Upper lobe of left lung (tissue), 6 donors: ENCODE results near the gene PRKN. TPM values are rescaled to one million over a fixed set of nuclear protein-coding genes. Genes with fewer than 3 reads are reported as not detected.

ENCODE experiments used
- ATAC-seq, 2 donors: fragments of 200-7000 bp; cut with Tn5 transposase; one replicate each; pipeline ENCODE4 v1.9.1; 2022; ENCODE audit warnings: mild to moderate bottlenecking in 2 of 2, moderate library complexity in 2 of 2; ENCODE audit not compliant: low FRiP score in 2 of 2
- DNase-seq, 2 donors: peaks; one replicate each; pipeline ENCODE4 v3.0.0-alpha.2; 2019 to 2020
- H3K27ac ChIP-seq, 4 donors: fragments of 200-600 bp; sonication (generic); one replicate each; pipeline ENCODE4 v1.5.1; 2016 to 2019
- H3K27me3 ChIP-seq, 4 donors: fragments of 200-600 bp; sonication (generic); one replicate each; pipeline ENCODE4 v1.5.1; 2017 to 2019
- H3K36me3 ChIP-seq, 4 donors: fragments of 200-600 bp; sonication (generic); one replicate each; pipeline ENCODE4 v1.5.1; 2016 to 2019
- H3K4me1 ChIP-seq, 4 donors: fragments of 200-600 bp; sonication (generic); one replicate each; pipeline ENCODE4 v1.5.1; 2018 to 2019
- H3K4me3 ChIP-seq, 4 donors: fragments of 200-600 bp; sonication (generic); one replicate each; pipeline ENCODE4 v1.5.1; 2017 to 2019; ENCODE audit warnings: mild to moderate bottlenecking in 2 of 4, moderate library complexity in 1 of 4
- H3K9me3 ChIP-seq, 4 donors: fragments of 200-600 bp; sonication (generic); one replicate each; pipeline ENCODE4 v1.5.1; 2018 to 2019
- EP300 ChIP-seq, 4 donors: sonication (generic); formaldehyde crosslinking; IDR thresholded peaks; one replicate each; pipeline ENCODE4 v1.5.1; 2017; ENCODE audit warnings: antibody characterized with exemption in 4 of 4, control low read depth in 2 of 4
- POLR2A ChIP-seq, 4 donors: fragments of 450-650 bp; IDR thresholded peaks; one replicate each; pipeline ENCODE4 v1.5.1; 2016 to 2017; ENCODE audit warnings: antibody characterized with exemption in 4 of 4, mild to moderate bottlenecking in 2 of 4
- POLR2AphosphoS5 ChIP-seq, 2 donors: sonication (generic); formaldehyde crosslinking; IDR thresholded peaks; one replicate each; pipeline ENCODE4 v1.5.1; 2017; ENCODE audit warnings: antibody characterized with exemption in 2 of 2
- WGBS, 2 donors: methylation state at CpG; one replicate each; pipeline ENCODE4 v1.1.5; 2017 to 2018; 5-methylcytosine and 5-hydroxymethylcytosine counted together
- total RNA-seq, 6 donors: library from RNA; depleted of rRNA in 4 of 6; stranded (reverse); fragments of >200 nt in 4 of 6; gene quantifications; one replicate each; pipeline versions ENCODE4 v1.1.0 to v1.2.1, GENCODE V29; 2016 to 2021
- TF ChIP-seq, protein P1 (sequence below), 6 experiments: fragments of 450-650 bp in 4 of 6; fragments of 200-600 bp in 2 of 6; sonication (generic) in 2 of 6; IDR thresholded peaks; one replicate each; pipeline ENCODE4 v1.5.1; 2016 to 2019; ENCODE audit warnings: antibody characterized with exemption in 6 of 6
- donor health status: DM: no; HTN: no; CAD: no; lungs with moderate emphysema.
- donor health status: DM: no; HTN: yes; CAD: no; lungs with severe emphysema.

PRKN gene
- total RNA-seq, 6 donors from 2014 or later = 2.7 to 29.3 (median 5.5) TPM

DNA sequence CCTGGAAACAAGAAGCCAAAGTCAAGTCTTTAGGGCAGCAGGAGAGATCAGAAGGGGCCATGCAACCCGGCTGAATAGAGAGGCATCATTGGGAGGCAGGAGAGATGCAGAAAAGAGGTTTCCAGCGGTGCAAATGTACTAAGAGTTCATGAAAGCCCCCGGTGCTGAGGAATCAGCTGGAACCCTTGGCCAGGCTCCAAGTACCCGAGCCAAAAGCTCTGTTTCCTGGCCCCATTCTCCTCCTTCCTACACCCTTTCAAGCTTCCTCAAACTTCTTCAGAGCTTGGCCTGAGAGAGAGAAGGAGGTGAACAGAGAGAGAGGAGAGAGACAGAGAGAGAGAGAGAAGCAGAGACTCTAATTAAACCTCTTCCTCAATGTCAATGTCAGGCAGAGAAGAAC lies 433.5 kb downstream of the PRKN start:
- no peaks in the 10 kb centered on the region for H3K9me3 ChIP-seq
- H3K27me3 ChIP-seq = no peaks in the 10 kb centered on the region
- H3K27ac ChIP-seq = no peak overlapping the region
- no peak for DNase-seq
- H3K4me1 ChIP-seq = no peaks in the 10 kb centered on the region
- WGBS, 2 donors = 18 to 36% methylated on average over 4 of the region's 4 CpGs
- H3K36me3 ChIP-seq = no peaks in the 10 kb centered on the region
- TF ChIP-seq POLR2AphosphoS5 (IDR thresholded peaks at IDR 0.05) = no peak
- TF ChIP-seq EP300 (IDR thresholded peaks at IDR 0.05) = no peak
- TF ChIP-seq, protein P1, sequence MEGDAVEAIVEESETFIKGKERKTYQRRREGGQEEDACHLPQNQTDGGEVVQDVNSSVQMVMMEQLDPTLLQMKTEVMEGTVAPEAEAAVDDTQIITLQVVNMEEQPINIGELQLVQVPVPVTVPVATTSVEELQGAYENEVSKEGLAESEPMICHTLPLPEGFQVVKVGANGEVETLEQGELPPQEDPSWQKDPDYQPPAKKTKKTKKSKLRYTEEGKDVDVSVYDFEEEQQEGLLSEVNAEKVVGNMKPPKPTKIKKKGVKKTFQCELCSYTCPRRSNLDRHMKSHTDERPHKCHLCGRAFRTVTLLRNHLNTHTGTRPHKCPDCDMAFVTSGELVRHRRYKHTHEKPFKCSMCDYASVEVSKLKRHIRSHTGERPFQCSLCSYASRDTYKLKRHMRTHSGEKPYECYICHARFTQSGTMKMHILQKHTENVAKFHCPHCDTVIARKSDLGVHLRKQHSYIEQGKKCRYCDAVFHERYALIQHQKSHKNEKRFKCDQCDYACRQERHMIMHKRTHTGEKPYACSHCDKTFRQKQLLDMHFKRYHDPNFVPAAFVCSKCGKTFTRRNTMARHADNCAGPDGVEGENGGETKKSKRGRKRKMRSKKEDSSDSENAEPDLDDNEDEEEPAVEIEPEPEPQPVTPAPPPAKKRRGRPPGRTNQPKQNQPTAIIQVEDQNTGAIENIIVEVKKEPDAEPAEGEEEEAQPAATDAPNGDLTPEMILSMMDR (IDR thresholded peaks at IDR 0.05) = no peak
- TF ChIP-seq POLR2A (IDR thresholded peaks at IDR 0.05) = no peak
- no peak overlapping the region for H3K4me3 ChIP-seq
- no peak for ATAC-seq

DNA sequence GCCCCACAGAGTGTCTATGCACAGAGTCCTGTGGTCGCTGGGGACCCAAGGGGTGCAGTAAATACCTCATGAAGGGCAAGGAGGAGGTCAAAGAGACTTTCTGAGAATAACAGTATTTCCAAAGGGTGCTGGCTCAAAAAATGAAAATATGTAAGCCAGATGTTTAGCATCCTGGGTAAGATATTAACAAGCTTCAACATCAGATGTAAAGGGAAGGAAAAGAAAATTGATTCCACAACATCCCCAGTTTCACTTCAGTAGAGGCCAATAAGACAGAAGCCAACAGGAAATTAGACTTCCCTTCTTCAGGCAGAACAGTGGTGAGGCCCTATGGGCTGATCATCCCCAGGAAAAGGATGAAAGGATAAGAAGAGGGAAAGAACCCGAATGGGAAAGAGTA lies 434.7 kb downstream of the PRKN start:
- 62 to 81% methylated on average over 2 of the region's 2 CpGs for WGBS, 2 donors
- no peak overlapping the region for H3K4me3 ChIP-seq
- DNase-seq (no peak), ATAC-seq (no peak)
- H3K4me1 ChIP-seq = no peaks in the 10 kb centered on the region
- H3K27ac ChIP-seq = no peak overlapping the region
- TF ChIP-seq POLR2A (IDR thresholded peaks at IDR 0.05) (no peak), POLR2AphosphoS5 (IDR thresholded peaks at IDR 0.05) (no peak), EP300 (IDR thresholded peaks at IDR 0.05) (no peak)
- TF ChIP-seq, protein P1 (IDR thresholded peaks at IDR 0.05) = no peak
- no peaks in the 10 kb centered on the region for H3K36me3 ChIP-seq
- no peaks in the 10 kb centered on the region for H3K27me3 ChIP-seq
- H3K9me3 ChIP-seq = no peaks in the 10 kb centered on the region

DNA sequence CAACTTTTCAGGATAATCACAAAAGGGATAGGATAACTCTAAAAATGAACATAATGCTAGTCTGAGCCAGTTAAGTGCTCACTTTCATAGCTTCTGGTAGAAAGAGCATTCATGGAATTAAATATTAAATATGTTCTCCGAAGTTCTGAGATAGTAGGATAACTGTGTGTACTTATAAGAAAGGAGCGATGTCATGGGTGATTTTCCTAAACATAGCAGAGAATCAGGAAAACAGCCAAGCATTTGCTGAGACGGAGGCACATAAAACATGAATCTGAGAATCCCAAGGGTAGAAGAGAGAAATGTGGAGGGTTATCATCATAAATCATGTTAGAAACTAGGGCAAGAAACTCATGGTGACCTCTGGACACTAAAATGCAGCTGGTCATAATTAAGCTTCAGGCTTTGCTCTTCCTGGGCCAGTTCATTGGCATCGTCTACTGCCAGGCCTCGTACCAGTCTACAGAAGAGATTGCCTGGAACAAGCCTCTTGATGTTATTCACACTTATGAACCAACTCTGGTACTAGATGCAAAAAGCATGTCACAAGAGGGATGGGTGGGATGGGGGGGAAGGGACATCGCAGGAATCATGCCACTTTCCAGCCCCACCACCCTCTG lies 436.6 kb downstream of the PRKN start:
- H3K4me1 ChIP-seq = no peaks in the 10 kb centered on the region
- H3K27me3 ChIP-seq = no peaks in the 10 kb centered on the region
- ATAC-seq = no peak
- WGBS, 2 donors = 82 to 90% methylated on average over 6 of the region's 6 CpGs
- no peaks in the 10 kb centered on the region for H3K9me3 ChIP-seq
- DNase-seq = no peak
- TF ChIP-seq, protein P1 (IDR thresholded peaks at IDR 0.05) = no peak
- TF ChIP-seq EP300 (IDR thresholded peaks at IDR 0.05) (no peak), POLR2AphosphoS5 (IDR thresholded peaks at IDR 0.05) (no peak), POLR2A (IDR thresholded peaks at IDR 0.05) (no peak)
- no peak overlapping the region for H3K4me3 ChIP-seq
- no peaks in the 10 kb centered on the region for H3K36me3 ChIP-seq
- H3K27ac ChIP-seq = no peak overlapping the region

DNA sequence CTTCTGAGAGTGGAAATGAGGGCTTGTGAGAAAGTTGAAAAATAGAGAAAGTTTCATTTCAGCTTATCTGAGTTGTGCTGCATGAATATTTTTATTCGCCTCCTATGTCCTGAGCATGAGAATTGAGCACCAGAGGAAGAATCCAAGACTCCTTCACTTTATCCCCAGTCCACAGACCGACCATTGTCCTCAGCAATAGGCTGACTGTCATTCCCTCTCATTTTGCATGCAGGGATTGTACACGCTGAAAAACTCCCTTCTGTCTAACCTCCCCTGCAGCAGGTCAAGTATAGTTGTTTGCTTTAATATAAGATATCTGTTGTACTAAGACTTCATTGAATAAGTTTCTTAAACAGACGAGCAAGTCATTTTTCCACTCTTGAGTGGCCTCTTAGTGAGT lies 437.6 kb downstream of the PRKN start:
- no peak overlapping the region for H3K4me3 ChIP-seq
- no peak for ATAC-seq
- TF ChIP-seq POLR2A (IDR thresholded peaks at IDR 0.05) (no peak), EP300 (IDR thresholded peaks at IDR 0.05) (no peak), POLR2AphosphoS5 (IDR thresholded peaks at IDR 0.05) (no peak)
- H3K27ac ChIP-seq = no peak overlapping the region
- no peaks in the 10 kb centered on the region for H3K4me1 ChIP-seq
- 71 to 72% methylated on average over 4 of the region's 4 CpGs for WGBS, 2 donors
- H3K9me3 ChIP-seq = no peaks in the 10 kb centered on the region
- no peak for DNase-seq
- H3K27me3 ChIP-seq = no peaks in the 10 kb centered on the region
- no peaks in the 10 kb centered on the region for H3K36me3 ChIP-seq

DNA sequence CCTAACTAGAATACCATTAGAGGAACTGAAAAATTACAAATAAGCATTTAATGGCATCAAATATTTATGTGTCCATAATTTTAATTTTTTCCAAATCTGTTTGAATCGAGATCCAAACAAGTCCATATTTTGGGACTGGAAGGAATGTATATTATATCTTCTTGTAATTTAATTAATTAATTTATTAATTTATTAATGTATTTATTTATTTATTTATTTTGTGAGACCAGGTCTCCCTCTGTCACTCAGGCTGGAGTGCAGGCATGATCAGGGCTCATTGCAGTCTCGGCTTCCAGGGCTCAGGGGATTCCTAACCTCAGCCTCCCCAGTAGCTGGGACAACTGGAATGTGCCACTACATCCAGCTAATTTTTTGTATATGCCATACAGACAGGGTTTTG lies 453.6 kb downstream of the PRKN start:
- WGBS, 2 donors = 93% methylated on average over 2 of the region's 2 CpGs
- Histone ChIP-seq H3K36me3 (no peaks in the 10 kb centered on the region), H3K9me3 (no peaks in the 10 kb centered on the region), H3K4me3 (no peak overlapping the region), H3K27ac (no peak overlapping the region), H3K4me1 (no peaks in the 10 kb centered on the region), H3K27me3 (no peaks in the 10 kb centered on the region)
- ATAC-seq (no peak), DNase-seq (no peak)
- no peak for TF ChIP-seq POLR2A (IDR thresholded peaks at IDR 0.05)

DNA sequence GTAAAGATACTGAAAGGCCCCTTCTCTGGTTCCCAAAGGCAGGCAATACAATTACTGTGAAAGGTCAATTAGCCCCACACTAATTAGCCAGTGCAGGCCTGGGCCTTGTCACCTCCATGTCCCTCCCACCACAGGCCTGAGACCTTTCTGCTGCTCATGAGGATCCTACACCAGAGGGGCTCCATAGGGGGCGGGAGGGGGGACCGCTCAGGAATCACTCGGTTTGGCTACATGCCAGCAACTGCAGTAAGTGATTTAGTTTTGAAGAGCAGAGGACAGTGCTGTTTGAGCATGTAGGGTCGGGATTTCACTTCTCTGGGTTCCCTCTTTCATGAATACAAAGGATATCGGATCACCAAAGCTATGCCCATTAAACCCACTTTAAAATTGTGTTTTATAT lies 455.6 kb downstream of the PRKN start:
- TF ChIP-seq POLR2A (IDR thresholded peaks at IDR 0.05) (no peak), EP300 (IDR thresholded peaks at IDR 0.05) (no peak), POLR2AphosphoS5 (IDR thresholded peaks at IDR 0.05) (no peak)
- TF ChIP-seq, protein P1 (IDR thresholded peaks at IDR 0.05) = no peak
- Histone ChIP-seq H3K4me3 (no peak overlapping the region), H3K9me3 (no peaks in the 10 kb centered on the region), H3K36me3 (no peaks in the 10 kb centered on the region), H3K27ac (no peak overlapping the region), H3K27me3 (no peaks in the 10 kb centered on the region), H3K4me1 (no peaks in the 10 kb centered on the region)
- DNase-seq = no peak
- WGBS, 2 donors = 76 to 78% methylated on average over 5 of the region's 5 CpGs
- no peak for ATAC-seq
